DND-41 (cell line): ENCODE results near the gene EPS8L2.
A peak's percentile ranks its signal among the peaks of the same experiment; 100 is the strongest.

Experiments
- ATAC-seq: fragments of 200-7000 bp; cut with Tn5 transposase; 3 replicates; pipeline ENCODE4 v1.9.1; 2021; ENCODE audit warnings: low read depth; ENCODE audit not compliant: insufficient read depth
- DNase-seq: peaks from one replicate; pipeline ENCODE4 v3.0.0-alpha.2; 2020
- H2AFZ ChIP-seq: 2 replicates; pipeline ENCODE4 v1.6.0; 2012; ENCODE audit warnings: low read depth, low read length
- H3K27ac ChIP-seq: 2 replicates; pipeline ENCODE4 v1.5.1; 2012; ENCODE audit warnings: low read length, inconsistent platforms
- H3K27me3 ChIP-seq: fragments of 200-600 bp; sonication (generic); 2 replicates; pipeline ENCODE4 v1.6.0; 2012; ENCODE audit warnings: low read length, mild to moderate bottlenecking, inconsistent platforms; ENCODE audit not compliant: insufficient read depth, poor library complexity
- H3K36me3 ChIP-seq: 2 replicates; pipeline ENCODE4 v1.5.1; 2012; ENCODE audit warnings: low read length, inconsistent platforms; ENCODE audit not compliant: insufficient read depth
- H3K4me1 ChIP-seq: 2 replicates; pipeline ENCODE4 v1.5.1; 2012; ENCODE audit warnings: mild to moderate bottlenecking, low read length; ENCODE audit not compliant: insufficient read depth
- H3K4me2 ChIP-seq: 2 replicates; pipeline ENCODE4 v1.6.0; 2012; ENCODE audit warnings: mild to moderate bottlenecking, moderate library complexity, low read length, inconsistent platforms; ENCODE audit not compliant: insufficient read depth
- H3K4me3 ChIP-seq, 2 experiments: fragments of 200-600 bp in 1 of 2; shearing (Covaris generic) in 1 of 2; 2 replicates each; pipeline ENCODE4 v1.5.1; 2012 to 2016; ENCODE audit warnings: inconsistent platforms in 2 of 2, low read length in 2 of 2, mild to moderate bottlenecking in 2 of 2, low read depth in 1 of 2, moderate library complexity in 1 of 2
- H3K79me2 ChIP-seq: 2 replicates; pipeline ENCODE4 v1.6.0; 2012; ENCODE audit warnings: low read length, inconsistent platforms; ENCODE audit not compliant: insufficient read depth
- H3K9ac ChIP-seq: 2 replicates; pipeline ENCODE4 v1.6.0; 2012; ENCODE audit warnings: low read depth, mild to moderate bottlenecking, inconsistent platforms, low read length, moderate library complexity
- H3K9me3 ChIP-seq: 2 replicates; pipeline ENCODE4 v1.5.1; 2012; ENCODE audit warnings: low read length, moderate library complexity, mild to moderate bottlenecking, inconsistent platforms; ENCODE audit not compliant: insufficient read depth, severe bottlenecking
- H4K20me1 ChIP-seq: 2 replicates; pipeline ENCODE4 v1.6.0; 2012; ENCODE audit warnings: low read length; ENCODE audit not compliant: insufficient read depth
- EZH2 ChIP-seq: IDR thresholded peaks from 3 replicates; pipeline ENCODE4 v1.6.1; 2012; ENCODE audit warnings: borderline replicate concordance, low read depth, mild to moderate bottlenecking, moderate library complexity, low read length, inconsistent platforms; ENCODE audit not compliant: severe bottlenecking
- TF ChIP-seq, protein P1 (sequence below): IDR thresholded peaks from 2 replicates; pipeline ENCODE4 v1.5.1; 2012; ENCODE audit warnings: borderline replicate concordance, low read length, moderate library complexity, mild to moderate bottlenecking; ENCODE audit not compliant: poor library complexity, severe bottlenecking; ENCODE audit errors: extremely low read depth

The EPS8L2 gene

DNA sequence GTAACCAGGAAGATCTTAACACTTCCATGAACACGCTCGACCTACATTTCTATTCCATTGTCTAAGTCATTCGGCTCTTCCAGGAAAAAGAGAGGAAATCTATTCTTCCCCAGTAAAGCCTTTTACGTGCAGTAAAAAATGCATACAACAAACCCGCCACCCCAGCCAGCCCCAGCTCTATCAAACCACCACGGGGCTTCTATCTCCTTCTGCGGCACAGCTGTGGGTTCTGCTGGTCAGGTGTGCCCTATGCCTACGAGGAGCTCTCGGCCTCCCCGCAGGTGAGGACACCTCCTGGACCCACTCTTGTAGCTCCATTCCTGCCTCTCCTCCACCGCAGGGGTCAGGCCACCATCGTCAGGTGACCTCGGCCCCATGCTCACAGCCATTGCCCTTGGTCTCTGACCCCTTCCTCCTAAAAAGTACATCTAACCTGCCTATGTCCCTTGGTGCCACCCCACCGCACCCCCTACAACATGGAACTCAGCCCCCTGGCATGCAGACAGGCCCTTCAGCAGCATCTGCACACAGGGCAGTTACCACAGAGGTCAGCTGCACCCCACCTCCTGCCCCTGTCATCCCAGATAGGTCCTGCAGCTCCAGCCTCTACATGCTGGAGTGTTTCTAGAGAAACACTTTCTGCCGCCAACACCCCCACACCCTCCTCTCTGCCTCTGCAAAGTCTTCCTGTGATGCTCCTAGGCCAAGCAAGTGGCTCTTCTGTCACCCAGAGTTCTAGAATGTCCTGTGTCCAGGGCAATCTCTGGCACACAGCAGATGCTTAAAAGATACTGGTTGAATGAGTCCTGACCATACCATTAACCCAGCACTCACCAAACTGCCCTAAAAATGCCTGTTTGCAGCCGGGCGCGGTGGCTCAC lies 14.1 kb upstream of the EPS8L2 start:
- H4K20me1 ChIP-seq, result peaks cover 50% of the 10 kb centered on the region
- 0 out of 4 replicates have a peak overlapping the region, but pooled peaks of 1 of the 2 experiments have one; percentile 3 for H3K4me3 ChIP-seq
- H2AFZ ChIP-seq, result no peak overlapping the region
- no peak overlapping the region for H3K27ac ChIP-seq
- H3K27me3 ChIP-seq, result no peaks in the 10 kb centered on the region
- no peak overlapping the region; the same call in 1 of the 2 replicates for H3K9ac ChIP-seq
- H3K4me2 ChIP-seq, result peak overlapping the region; percentile 38; the same call in 1 of the 2 replicates
- peaks cover 43% of the 10 kb centered on the region for H3K4me1 ChIP-seq
- H3K9me3 ChIP-seq, result no peaks in the 10 kb centered on the region
- H3K36me3 ChIP-seq, result peaks cover 45% of the 10 kb centered on the region
- no peak for ATAC-seq
- H3K79me2 ChIP-seq, result peaks cover 66% of the 10 kb centered on the region
- TF ChIP-seq, protein P1, sequence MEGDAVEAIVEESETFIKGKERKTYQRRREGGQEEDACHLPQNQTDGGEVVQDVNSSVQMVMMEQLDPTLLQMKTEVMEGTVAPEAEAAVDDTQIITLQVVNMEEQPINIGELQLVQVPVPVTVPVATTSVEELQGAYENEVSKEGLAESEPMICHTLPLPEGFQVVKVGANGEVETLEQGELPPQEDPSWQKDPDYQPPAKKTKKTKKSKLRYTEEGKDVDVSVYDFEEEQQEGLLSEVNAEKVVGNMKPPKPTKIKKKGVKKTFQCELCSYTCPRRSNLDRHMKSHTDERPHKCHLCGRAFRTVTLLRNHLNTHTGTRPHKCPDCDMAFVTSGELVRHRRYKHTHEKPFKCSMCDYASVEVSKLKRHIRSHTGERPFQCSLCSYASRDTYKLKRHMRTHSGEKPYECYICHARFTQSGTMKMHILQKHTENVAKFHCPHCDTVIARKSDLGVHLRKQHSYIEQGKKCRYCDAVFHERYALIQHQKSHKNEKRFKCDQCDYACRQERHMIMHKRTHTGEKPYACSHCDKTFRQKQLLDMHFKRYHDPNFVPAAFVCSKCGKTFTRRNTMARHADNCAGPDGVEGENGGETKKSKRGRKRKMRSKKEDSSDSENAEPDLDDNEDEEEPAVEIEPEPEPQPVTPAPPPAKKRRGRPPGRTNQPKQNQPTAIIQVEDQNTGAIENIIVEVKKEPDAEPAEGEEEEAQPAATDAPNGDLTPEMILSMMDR, result no peak
- TF ChIP-seq EZH2, result no peak
- no peak for DNase-seq

DNA sequence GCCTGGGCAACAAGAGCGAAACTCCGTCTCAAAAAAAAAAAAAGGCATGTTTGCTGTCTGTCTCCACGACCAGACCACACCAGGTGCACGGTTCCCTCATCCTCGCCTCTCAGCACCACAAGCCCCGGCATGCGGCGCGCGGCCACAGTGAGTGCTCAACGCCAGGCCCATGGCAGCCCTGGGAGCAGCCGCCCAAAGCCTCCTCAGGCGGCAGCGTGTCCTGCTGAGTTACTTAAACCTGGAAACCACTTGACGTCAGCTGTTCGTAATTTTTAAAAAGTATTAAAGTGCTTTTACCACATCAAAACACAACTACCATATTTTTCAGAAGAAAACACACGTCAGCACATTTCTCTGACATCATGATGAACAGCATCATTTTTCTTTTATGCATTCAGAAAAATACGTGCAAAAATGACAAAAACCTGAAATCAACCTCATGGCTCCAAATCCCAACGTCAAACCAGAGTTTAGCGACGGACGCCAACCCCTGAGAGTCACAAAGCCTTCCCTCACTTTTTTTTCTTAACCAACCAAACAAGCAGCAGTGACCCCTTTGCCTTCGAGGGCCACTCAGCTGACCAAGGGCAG lies 13.1 kb upstream of the EPS8L2 start:
- H3K36me3 ChIP-seq, result peaks cover 36% of the 10 kb centered on the region
- no peaks in the 10 kb centered on the region for H3K27me3 ChIP-seq
- no peak overlapping the region for H2AFZ ChIP-seq
- DNase-seq, result peak; percentile 28
- peaks cover 76% of the 10 kb centered on the region for H3K79me2 ChIP-seq
- H3K9ac ChIP-seq, result peak overlapping the region; percentile 93; the same call in 1 of the 2 replicates
- H4K20me1 ChIP-seq, result peaks cover 46% of the 10 kb centered on the region
- peak overlapping the region in 1 of 2 experiments; percentile 95; a peak in 1 of 4 replicates for H3K4me3 ChIP-seq
- no peaks in the 10 kb centered on the region for H3K9me3 ChIP-seq
- no peak for ATAC-seq
- H3K4me2 ChIP-seq, result peak overlapping the region; percentile 97
- peaks cover 46% of the 10 kb centered on the region for H3K4me1 ChIP-seq
- no peak for TF ChIP-seq EZH2
- TF ChIP-seq, protein P1, result no peak
- no peak overlapping the region for H3K27ac ChIP-seq

DNA sequence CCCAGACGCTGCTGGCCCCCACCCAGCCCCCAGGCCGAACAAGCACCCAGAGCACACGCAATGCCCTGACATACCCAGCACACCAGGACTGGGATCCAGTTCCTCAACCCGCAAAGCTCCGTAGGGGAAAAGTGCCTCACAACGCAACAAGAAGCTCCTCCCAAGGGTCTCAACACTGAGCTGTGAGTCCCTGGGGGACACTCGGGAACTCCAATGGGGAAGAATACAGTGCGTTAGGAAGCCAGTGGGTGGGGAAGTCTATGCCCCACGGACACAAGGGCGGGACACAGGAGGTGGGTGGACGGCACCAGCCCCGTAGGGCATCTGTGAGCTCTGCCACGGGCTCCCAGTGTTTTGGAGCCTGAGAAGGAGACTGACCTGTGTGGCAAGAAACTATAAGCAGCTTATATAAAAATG lies 12.6 kb upstream of the EPS8L2 start:
- ATAC-seq (no peak), DNase-seq (no peak)
- H3K27me3 ChIP-seq, result no peaks in the 10 kb centered on the region
- H3K36me3 ChIP-seq, result peaks cover 31% of the 10 kb centered on the region
- peak overlapping the region; percentile 16 to 95; a peak in 3 of 4 replicates for H3K4me3 ChIP-seq
- H3K27ac ChIP-seq, result peak overlapping the region; percentile 3; the same call in 1 of the 2 replicates
- TF ChIP-seq, protein P1, result no peak
- no peak for TF ChIP-seq EZH2
- H4K20me1 ChIP-seq, result peaks cover 42% of the 10 kb centered on the region
- H3K4me2 ChIP-seq, result peak overlapping the region; percentile 97
- peaks cover 80% of the 10 kb centered on the region for H3K79me2 ChIP-seq
- peaks cover 46% of the 10 kb centered on the region for H3K4me1 ChIP-seq
- H3K9ac ChIP-seq, result peak overlapping the region; percentile 93
- no peak overlapping the region for H2AFZ ChIP-seq
- no peaks in the 10 kb centered on the region for H3K9me3 ChIP-seq
